SK-N-SH treated with all-trans-retinoic acid at 6 μM for 48 hours (cell line): ENCODE measurements around the gene CPAMD8.

Source experiments
- ATAC-seq: fragments of 200-7000 bp; cut with Tn5 transposase; 3 replicates; pipeline ENCODE4 v1.9.1; 2020; ENCODE audit warnings: mild to moderate bottlenecking, moderate library complexity
- ARNTL ChIP-seq: fragments of 450-650 bp; formaldehyde crosslinking; IDR thresholded peaks from 2 replicates; pipeline ENCODE4 v1.5.0; 2020; ENCODE audit warnings: low read depth, mild to moderate bottlenecking, moderate library complexity, borderline replicate concordance
- BACH2 ChIP-seq: fragments of 250-450 bp; sonication (Bioruptor Pico); IDR thresholded peaks from 2 replicates; pipeline ENCODE4 v1.9.0; 2021; ENCODE audit warnings: mild to moderate bottlenecking, borderline replicate concordance
- CREB5 ChIP-seq: fragments of 250-450 bp; sonication (Bioruptor Pico); IDR thresholded peaks from 2 replicates; pipeline ENCODE4 v1.5.1; 2020; ENCODE audit warnings: low read depth, mild to moderate bottlenecking, moderate library complexity
- CSDC2 ChIP-seq: fragments of 250-450 bp; sonication (Bioruptor Pico); IDR thresholded peaks from 2 replicates; pipeline ENCODE4 v1.5.0; 2020; ENCODE audit warnings: mild to moderate bottlenecking, moderate library complexity
- ESRRG ChIP-seq: fragments of 250-450 bp; sonication (Bioruptor Pico); IDR thresholded peaks from 2 replicates; pipeline ENCODE4 v1.6.1; 2021; ENCODE audit warnings: mild to moderate bottlenecking
- GLIS3 ChIP-seq: fragments of 250-450 bp; sonication (Bioruptor Pico); IDR thresholded peaks from 2 replicates; pipeline ENCODE4 v1.5.0; 2020; ENCODE audit warnings: mild to moderate bottlenecking, moderate library complexity
- ISL1 ChIP-seq: fragments of 250-450 bp; sonication (Bioruptor Pico); IDR thresholded peaks from 2 replicates; pipeline ENCODE4 v2.1.2; 2022; ENCODE audit warnings: mild to moderate bottlenecking, moderate library complexity
- OSR1 ChIP-seq: fragments of 250-450 bp; sonication (Bioruptor Pico); IDR thresholded peaks from 2 replicates; pipeline ENCODE4 v1.8.0; 2022; ENCODE audit warnings: moderate library complexity, mild to moderate bottlenecking, inconsistent platforms
- POU6F1 ChIP-seq: fragments of 250-450 bp; sonication (Bioruptor Pico); IDR thresholded peaks from 2 replicates; pipeline ENCODE4 v1.8.0; 2021; ENCODE audit warnings: low read depth, mild to moderate bottlenecking, moderate library complexity, borderline replicate concordance
- PPARA ChIP-seq: fragments of 250-450 bp; sonication (Bioruptor Pico); IDR thresholded peaks from 2 replicates; pipeline ENCODE4 v1.5.0; 2020; ENCODE audit warnings: mild to moderate bottlenecking, borderline replicate concordance
- RARB ChIP-seq: fragments of 250-450 bp; sonication (Bioruptor Pico); IDR thresholded peaks from 2 replicates; pipeline ENCODE4 v1.8.0; 2021; ENCODE audit warnings: mild to moderate bottlenecking, moderate library complexity
- SNAI2 ChIP-seq: fragments of 250-450 bp; sonication (Bioruptor Pico); IDR thresholded peaks from 2 replicates; pipeline ENCODE4 v1.5.0; 2020; ENCODE audit warnings: mild to moderate bottlenecking, moderate library complexity
- TCF4 ChIP-seq: fragments of 250-450 bp; sonication (Bioruptor Pico); IDR thresholded peaks from 2 replicates; pipeline ENCODE4 v1.8.0; 2021; ENCODE audit warnings: mild to moderate bottlenecking, moderate library complexity, borderline replicate concordance
- TOX ChIP-seq: fragments of 250-450 bp; sonication (Bioruptor Pico); IDR thresholded peaks from 2 replicates; pipeline ENCODE4 v1.8.0; 2021; ENCODE audit warnings: mild to moderate bottlenecking, moderate library complexity, borderline replicate concordance
- ZC3H10 ChIP-seq: fragments of 250-450 bp; sonication (Bioruptor Pico); IDR thresholded peaks from 2 replicates; pipeline ENCODE4 v1.5.1; 2021; ENCODE audit warnings: mild to moderate bottlenecking, moderate library complexity
- ZFP3 ChIP-seq: fragments of 250-450 bp; sonication (Bioruptor Pico); IDR thresholded peaks from 2 replicates; pipeline ENCODE4 v1.5.0; 2020; ENCODE audit warnings: mild to moderate bottlenecking, moderate library complexity
- ZNF565 ChIP-seq: fragments of 450-650 bp; formaldehyde crosslinking; conservative IDR thresholded peaks from 2 replicates; pipeline ENCODE4 v1.5.0; 2020; ENCODE audit warnings: low read depth, mild to moderate bottlenecking, moderate library complexity
- ZNF70 ChIP-seq: fragments of 450-650 bp; formaldehyde crosslinking; IDR thresholded peaks from 2 replicates; pipeline ENCODE4 v1.5.0; 2020; ENCODE audit warnings: mild to moderate bottlenecking, moderate library complexity
- ZNF8 ChIP-seq: fragments of 450-650 bp; formaldehyde crosslinking; IDR thresholded peaks from 2 replicates; pipeline ENCODE4 v1.5.0; 2020; ENCODE audit warnings: mild to moderate bottlenecking, moderate library complexity
- TF ChIP-seq, protein P1 (sequence below): fragments of 250-450 bp; sonication (Bioruptor Pico); IDR thresholded peaks from 2 replicates; pipeline ENCODE4 v1.5.0; 2020; ENCODE audit warnings: mild to moderate bottlenecking, moderate library complexity
- TF ChIP-seq, protein P2 (sequence below): fragments of 250-450 bp; sonication (Bioruptor Pico); IDR thresholded peaks from 2 replicates; pipeline ENCODE4 v1.8.0; 2020; ENCODE audit warnings: mild to moderate bottlenecking, moderate library complexity, borderline replicate concordance
- TF ChIP-seq, protein P3 (sequence below): fragments of 250-450 bp; sonication (Bioruptor Pico); IDR thresholded peaks from 2 replicates; pipeline ENCODE4 v1.5.1; 2021; ENCODE audit warnings: mild to moderate bottlenecking, moderate library complexity

CPAMD8 gene

GRCh38 chr19:16936901-16937300 is 89.7 kb downstream of the CPAMD8 start:
- TF ChIP-seq CSDC2 (CRISPR knock-in tag) = no peak
- no peak for TF ChIP-seq ZFP3 (CRISPR knock-in tag)
- TF ChIP-seq SNAI2 (CRISPR knock-in tag) = no peak
- TF ChIP-seq, protein P1, sequence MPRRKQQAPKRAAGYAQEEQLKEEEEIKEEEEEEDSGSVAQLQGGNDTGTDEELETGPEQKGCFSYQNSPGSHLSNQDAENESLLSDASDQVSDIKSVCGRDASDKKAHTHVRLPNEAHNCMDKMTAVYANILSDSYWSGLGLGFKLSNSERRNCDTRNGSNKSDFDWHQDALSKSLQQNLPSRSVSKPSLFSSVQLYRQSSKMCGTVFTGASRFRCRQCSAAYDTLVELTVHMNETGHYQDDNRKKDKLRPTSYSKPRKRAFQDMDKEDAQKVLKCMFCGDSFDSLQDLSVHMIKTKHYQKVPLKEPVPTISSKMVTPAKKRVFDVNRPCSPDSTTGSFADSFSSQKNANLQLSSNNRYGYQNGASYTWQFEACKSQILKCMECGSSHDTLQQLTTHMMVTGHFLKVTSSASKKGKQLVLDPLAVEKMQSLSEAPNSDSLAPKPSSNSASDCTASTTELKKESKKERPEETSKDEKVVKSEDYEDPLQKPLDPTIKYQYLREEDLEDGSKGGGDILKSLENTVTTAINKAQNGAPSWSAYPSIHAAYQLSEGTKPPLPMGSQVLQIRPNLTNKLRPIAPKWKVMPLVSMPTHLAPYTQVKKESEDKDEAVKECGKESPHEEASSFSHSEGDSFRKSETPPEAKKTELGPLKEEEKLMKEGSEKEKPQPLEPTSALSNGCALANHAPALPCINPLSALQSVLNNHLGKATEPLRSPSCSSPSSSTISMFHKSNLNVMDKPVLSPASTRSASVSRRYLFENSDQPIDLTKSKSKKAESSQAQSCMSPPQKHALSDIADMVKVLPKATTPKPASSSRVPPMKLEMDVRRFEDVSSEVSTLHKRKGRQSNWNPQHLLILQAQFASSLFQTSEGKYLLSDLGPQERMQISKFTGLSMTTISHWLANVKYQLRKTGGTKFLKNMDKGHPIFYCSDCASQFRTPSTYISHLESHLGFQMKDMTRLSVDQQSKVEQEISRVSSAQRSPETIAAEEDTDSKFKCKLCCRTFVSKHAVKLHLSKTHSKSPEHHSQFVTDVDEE (CRISPR knock-in tag) = no peak
- no peak for TF ChIP-seq ISL1 (CRISPR knock-in tag)
- no peak for TF ChIP-seq ZNF565 (CRISPR knock-in tag)
- TF ChIP-seq ZNF70 (CRISPR knock-in tag) = no peak
- no peak for TF ChIP-seq TOX (CRISPR knock-in tag)
- no peak for TF ChIP-seq ZC3H10 (CRISPR knock-in tag)
- no peak for TF ChIP-seq GLIS3 (CRISPR knock-in tag)
- TF ChIP-seq OSR1 (CRISPR knock-in tag) = no peak
- no peak for TF ChIP-seq TCF4
- no peak for TF ChIP-seq RARB (CRISPR knock-in tag)
- TF ChIP-seq ESRRG (CRISPR knock-in tag) = no peak
- TF ChIP-seq ARNTL = no peak
- TF ChIP-seq ZNF8 (CRISPR knock-in tag) = no peak
- no peak for ATAC-seq

DNA sequence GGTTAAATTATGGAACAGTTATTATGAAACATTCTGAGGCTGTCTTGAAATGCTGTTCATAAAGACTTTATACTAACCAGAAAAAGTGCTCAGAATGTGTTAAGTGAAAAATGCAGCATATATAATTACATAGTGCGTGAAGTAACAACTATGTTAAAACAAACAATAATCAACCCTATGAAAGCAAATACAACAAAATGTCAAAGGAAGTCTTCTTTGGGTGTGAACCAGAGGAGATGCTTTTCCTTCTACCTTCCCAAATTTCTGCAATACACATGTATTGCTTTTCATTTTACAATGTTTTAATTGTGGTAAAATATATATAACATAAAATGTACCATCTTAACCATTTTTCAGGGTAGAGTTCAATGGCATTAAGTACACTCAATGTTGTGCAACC is 92.1 kb downstream of the CPAMD8 start:
- no peak for ATAC-seq
- TF ChIP-seq CREB5 (CRISPR knock-in tag) = no peak
- TF ChIP-seq POU6F1 (CRISPR knock-in tag) = no peak
- no peak for TF ChIP-seq ESRRG (CRISPR knock-in tag)
- TF ChIP-seq ZC3H10 (CRISPR knock-in tag) = no peak
- TF ChIP-seq OSR1 (CRISPR knock-in tag) = no peak
- TF ChIP-seq, protein P2, sequence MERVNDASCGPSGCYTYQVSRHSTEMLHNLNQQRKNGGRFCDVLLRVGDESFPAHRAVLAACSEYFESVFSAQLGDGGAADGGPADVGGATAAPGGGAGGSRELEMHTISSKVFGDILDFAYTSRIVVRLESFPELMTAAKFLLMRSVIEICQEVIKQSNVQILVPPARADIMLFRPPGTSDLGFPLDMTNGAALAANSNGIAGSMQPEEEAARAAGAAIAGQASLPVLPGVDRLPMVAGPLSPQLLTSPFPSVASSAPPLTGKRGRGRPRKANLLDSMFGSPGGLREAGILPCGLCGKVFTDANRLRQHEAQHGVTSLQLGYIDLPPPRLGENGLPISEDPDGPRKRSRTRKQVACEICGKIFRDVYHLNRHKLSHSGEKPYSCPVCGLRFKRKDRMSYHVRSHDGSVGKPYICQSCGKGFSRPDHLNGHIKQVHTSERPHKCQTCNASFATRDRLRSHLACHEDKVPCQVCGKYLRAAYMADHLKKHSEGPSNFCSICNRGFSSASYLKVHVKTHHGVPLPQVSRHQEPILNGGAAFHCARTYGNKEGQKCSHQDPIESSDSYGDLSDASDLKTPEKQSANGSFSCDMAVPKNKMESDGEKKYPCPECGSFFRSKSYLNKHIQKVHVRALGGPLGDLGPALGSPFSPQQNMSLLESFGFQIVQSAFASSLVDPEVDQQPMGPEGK (CRISPR knock-in tag) = no peak
- TF ChIP-seq ZNF70 (CRISPR knock-in tag) = no peak
- no peak for TF ChIP-seq ZNF8 (CRISPR knock-in tag)
- TF ChIP-seq ISL1 (CRISPR knock-in tag) = no peak
- TF ChIP-seq RARB (CRISPR knock-in tag) = no peak
- TF ChIP-seq ZNF565 (CRISPR knock-in tag) = no peak
- no peak for TF ChIP-seq PPARA (CRISPR knock-in tag)
- no peak for TF ChIP-seq TOX (CRISPR knock-in tag)
- TF ChIP-seq, protein P3, sequence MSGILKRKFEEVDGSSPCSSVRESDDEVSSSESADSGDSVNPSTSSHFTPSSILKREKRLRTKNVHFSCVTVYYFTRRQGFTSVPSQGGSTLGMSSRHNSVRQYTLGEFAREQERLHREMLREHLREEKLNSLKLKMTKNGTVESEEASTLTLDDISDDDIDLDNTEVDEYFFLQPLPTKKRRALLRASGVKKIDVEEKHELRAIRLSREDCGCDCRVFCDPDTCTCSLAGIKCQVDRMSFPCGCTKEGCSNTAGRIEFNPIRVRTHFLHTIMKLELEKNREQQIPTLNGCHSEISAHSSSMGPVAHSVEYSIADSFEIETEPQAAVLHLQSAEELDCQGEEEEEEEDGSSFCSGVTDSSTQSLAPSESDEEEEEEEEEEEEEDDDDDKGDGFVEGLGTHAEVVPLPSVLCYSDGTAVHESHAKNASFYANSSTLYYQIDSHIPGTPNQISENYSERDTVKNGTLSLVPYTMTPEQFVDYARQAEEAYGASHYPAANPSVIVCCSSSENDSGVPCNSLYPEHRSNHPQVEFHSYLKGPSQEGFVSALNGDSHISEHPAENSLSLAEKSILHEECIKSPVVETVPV (CRISPR knock-in tag) = no peak
- no peak for TF ChIP-seq ARNTL
- TF ChIP-seq GLIS3 (CRISPR knock-in tag) = no peak
- no peak for TF ChIP-seq BACH2 (CRISPR knock-in tag)
- TF ChIP-seq SNAI2 (CRISPR knock-in tag) = no peak
- no peak for TF ChIP-seq ZFP3 (CRISPR knock-in tag)
- TF ChIP-seq, protein P1 (CRISPR knock-in tag) = no peak
